ENCODE measurements around the gene F10.

DNA sequence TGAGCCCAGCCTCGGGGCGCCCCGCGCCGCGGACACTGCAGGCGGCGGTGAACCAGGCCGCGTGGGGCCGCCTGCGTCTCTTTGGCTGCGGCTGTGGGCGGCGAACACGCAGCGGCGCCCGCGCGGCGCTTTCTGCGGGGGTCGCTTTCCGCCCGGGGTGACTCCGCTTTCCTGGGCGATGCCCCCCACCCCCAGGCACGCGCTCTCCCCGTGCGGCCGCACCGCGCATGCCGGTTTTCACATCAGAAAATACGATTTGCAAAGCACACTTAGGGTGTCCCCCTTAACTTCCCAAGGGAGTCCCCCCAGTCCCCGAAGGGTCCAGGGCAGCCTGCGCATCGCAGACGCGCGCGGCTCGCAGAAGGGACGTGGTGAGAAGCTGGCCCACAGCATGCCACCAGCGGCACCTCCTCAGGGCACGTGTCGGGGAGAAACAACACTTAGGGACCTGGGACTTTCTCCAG is 11.7 kb upstream of the F10 start:
- TF ChIP-seq, protein P1, sequence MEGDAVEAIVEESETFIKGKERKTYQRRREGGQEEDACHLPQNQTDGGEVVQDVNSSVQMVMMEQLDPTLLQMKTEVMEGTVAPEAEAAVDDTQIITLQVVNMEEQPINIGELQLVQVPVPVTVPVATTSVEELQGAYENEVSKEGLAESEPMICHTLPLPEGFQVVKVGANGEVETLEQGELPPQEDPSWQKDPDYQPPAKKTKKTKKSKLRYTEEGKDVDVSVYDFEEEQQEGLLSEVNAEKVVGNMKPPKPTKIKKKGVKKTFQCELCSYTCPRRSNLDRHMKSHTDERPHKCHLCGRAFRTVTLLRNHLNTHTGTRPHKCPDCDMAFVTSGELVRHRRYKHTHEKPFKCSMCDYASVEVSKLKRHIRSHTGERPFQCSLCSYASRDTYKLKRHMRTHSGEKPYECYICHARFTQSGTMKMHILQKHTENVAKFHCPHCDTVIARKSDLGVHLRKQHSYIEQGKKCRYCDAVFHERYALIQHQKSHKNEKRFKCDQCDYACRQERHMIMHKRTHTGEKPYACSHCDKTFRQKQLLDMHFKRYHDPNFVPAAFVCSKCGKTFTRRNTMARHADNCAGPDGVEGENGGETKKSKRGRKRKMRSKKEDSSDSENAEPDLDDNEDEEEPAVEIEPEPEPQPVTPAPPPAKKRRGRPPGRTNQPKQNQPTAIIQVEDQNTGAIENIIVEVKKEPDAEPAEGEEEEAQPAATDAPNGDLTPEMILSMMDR (IDR thresholded peaks at IDR 0.05 in 8 of 11, conservative IDR thresholded peaks at IDR 0.05 in 3 of 11): no peak
- no peak for TF ChIP-seq POLR2A (IDR thresholded peaks at IDR 0.05)
- no peak for TF ChIP-seq POLR2AphosphoS5 (IDR thresholded peaks at IDR 0.05)
